Bronchial epithelial cell (primary cell): ENCODE results near the gene SERGEF. TPM values are rescaled to one million over a fixed set of nuclear protein-coding genes. Genes with fewer than 3 reads are reported as not detected.

ENCODE experiments used
- DNase-seq: peaks from one replicate; pipeline ENCODE4 v3.0.0-alpha.2; 2010; ENCODE audit warnings: low read depth
- FAIRE-seq: peaks from 2 replicates; lab custom pipeline; 2011; peaks lifted over from hg19 to GRCh38; lab: Jason Lieb, UNC
- H3K27me3 ChIP-seq: 2 replicates; pipeline ENCODE4 v1.5.1; 2011; ENCODE audit warnings: low read length; ENCODE audit not compliant: control insufficient read depth, insufficient read depth
- H3K36me3 ChIP-seq: 2 replicates; pipeline ENCODE4 v1.5.1; 2011; ENCODE audit warnings: low read length; ENCODE audit not compliant: control insufficient read depth, insufficient read depth
- H3K4me3 ChIP-seq: 2 replicates; pipeline ENCODE4 v1.5.1; 2011; ENCODE audit warnings: mild to moderate bottlenecking, low read depth, low read length, control low read depth
- CTCF ChIP-seq: IDR thresholded peaks from 2 replicates; pipeline ENCODE4 v1.5.1; 2011; ENCODE audit warnings: mild to moderate bottlenecking, moderate library complexity, low read length, control low read depth, inconsistent platforms; ENCODE audit not compliant: insufficient read depth, severe bottlenecking
- total RNA-seq: library from RNA; depleted of rRNA; stranded (reverse); fragments of >200 nt; gene quantifications from 2 replicates; pipeline ENCODE4 v1.2.1, GENCODE V29; 2014

SERGEF gene
- total RNA-seq, 1 donor from 2014 or later, result 29.2 TPM

GRCh38 chr11:17753641-17754040 lies 259.2 kb downstream of the SERGEF start:
- H3K27me3 ChIP-seq, result peaks cover 6% of the 10 kb centered on the region
- TF ChIP-seq CTCF, result no peak
- no peak overlapping the region for H3K4me3 ChIP-seq
- no peak for DNase-seq
- H3K36me3 ChIP-seq, result no peaks in the 10 kb centered on the region
- FAIRE-seq, result no peak

GRCh38 chr11:17753153-17753552 lies 259.7 kb downstream of the SERGEF start:
- DNase-seq (no peak), FAIRE-seq (no peak)
- Histone ChIP-seq H3K36me3 (no peaks in the 10 kb centered on the region), H3K27me3 (peaks cover 6% of the 10 kb centered on the region), H3K4me3 (no peak overlapping the region)
- no peak for TF ChIP-seq CTCF

- DNase-seq (no peak), FAIRE-seq (no peak)
- no peaks in the 10 kb centered on the region for H3K36me3 ChIP-seq
- TF ChIP-seq CTCF, result no peak
- peaks cover 6% of the 10 kb centered on the region for H3K27me3 ChIP-seq
- H3K4me3 ChIP-seq, result no peak overlapping the region
Measured at GRCh38 chr11:17752144-17752543, 260.7 kb downstream of the SERGEF start.

- FAIRE-seq, result no peak
Measured at GRCh38 chr11:17751558-17751957, 261.3 kb downstream of the SERGEF start.

GRCh38 chr11:17750801-17751165 lies 262.1 kb downstream of the SERGEF start:
- FAIRE-seq (no peak), DNase-seq (no peak)
- Histone ChIP-seq H3K27me3 (peaks cover 7% of the 10 kb centered on the region), H3K4me3 (no peak overlapping the region), H3K36me3 (no peaks in the 10 kb centered on the region)
- TF ChIP-seq CTCF, result no peak

More at GRCh38 chr11:17751558-17751957, 261.3 kb downstream of the SERGEF start:
- H3K36me3 ChIP-seq, result no peaks in the 10 kb centered on the region
- no peak overlapping the region for H3K4me3 ChIP-seq
- peaks cover 7% of the 10 kb centered on the region for H3K27me3 ChIP-seq
- no peak for TF ChIP-seq CTCF
- no peak for DNase-seq

- Histone ChIP-seq H3K4me3 (no peak overlapping the region), H3K27me3 (peaks cover 7% of the 10 kb centered on the region), H3K36me3 (no peaks in the 10 kb centered on the region)
- TF ChIP-seq CTCF, result no peak
- FAIRE-seq (no peak), DNase-seq (no peak)
Measured at GRCh38 chr11:17750013-17750800, 262.6 kb downstream of the SERGEF start.
